ENCODE measurements around the gene FOXP1. TPM values are rescaled to one million over a fixed set of nuclear protein-coding genes. Genes with fewer than 3 reads are reported as not detected.
A peak's percentile ranks its signal among the peaks of the same experiment; 100 is the strongest.

Gene FOXP1
- total RNA-seq, 1 donor, result 123 TPM

GRCh38 chr3:71317749-71318457 is 265.6 kb downstream of the FOXP1 start:
- peak in 2 of 3 donors; percentile 37 to 69 for DNase-seq (ENCODE audit: low read depth in 2 of 3, low spot score in 2 of 3)

DNA sequence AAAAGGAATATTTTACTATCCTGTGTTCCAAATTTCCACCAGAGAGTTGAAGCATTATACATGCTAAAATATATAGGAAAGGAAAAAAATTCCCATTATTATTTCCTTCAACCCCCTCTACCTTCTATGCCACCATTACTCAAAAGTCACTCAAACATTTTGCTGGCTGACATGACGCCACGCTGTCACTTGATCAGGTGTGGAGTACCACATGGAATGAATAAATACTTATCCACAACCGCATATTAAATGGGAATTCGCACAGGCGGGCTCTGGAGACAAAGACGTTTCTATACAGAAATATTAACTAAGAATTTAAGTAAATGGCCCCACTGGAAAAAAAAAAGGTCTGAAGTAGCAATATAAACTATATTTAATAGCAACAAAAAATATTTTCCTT is 266.4 kb downstream of the FOXP1 start:
- DNase-seq (ENCODE audit: low read depth in 2 of 3, low spot score in 2 of 3), result no peak

DNA sequence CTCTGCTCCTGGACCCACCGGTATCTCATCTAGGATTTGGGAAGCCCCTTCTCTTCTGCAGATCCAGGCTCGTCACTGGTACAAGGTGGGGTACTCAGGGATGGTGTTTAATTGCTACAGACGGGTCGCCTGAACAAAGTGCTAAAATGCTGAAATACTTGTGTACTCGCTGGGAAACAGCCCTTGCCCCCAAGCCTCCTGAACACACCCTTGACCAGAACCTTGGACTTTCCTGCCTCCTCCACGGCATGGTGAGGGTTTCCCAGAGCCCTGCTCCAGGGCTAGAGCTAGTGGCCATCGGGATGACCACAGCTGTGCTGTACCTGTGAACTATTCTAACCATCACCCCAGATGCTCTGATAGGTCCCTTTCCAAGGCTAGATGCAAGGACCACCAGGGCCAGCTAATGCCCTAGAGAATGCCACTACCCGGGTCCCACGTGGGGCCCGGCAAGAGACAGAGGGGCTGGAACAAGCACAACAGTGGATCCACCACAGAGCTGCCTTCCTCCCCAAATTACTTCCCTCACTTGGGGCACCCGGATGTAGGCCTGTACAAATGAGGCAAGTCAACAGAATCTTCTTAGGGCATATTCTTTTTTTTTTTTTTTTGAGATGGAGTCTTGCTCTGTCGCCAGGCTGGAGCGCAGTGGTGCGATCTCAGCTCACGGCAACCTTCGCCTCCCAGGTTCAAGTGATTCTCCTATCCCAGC is 267.3 kb downstream of the FOXP1 start:
- DNase-seq (ENCODE audit: low read depth in 2 of 3, low spot score in 2 of 3), result peak in 1 of 3 donors; percentile 43

- DNase-seq (ENCODE audit: low read depth in 2 of 3, low spot score in 2 of 3), result no peak
Measured at GRCh38 chr3:71315431-71315830, 268.1 kb downstream of the FOXP1 start.

GRCh38 chr3:71313844-71314243 is 269.7 kb downstream of the FOXP1 start:
- DNase-seq (ENCODE audit: low read depth in 2 of 3, low spot score in 2 of 3), result no peak

GRCh38 chr3:71312461-71312860 is 271.1 kb downstream of the FOXP1 start:
- DNase-seq (ENCODE audit: low read depth in 2 of 3, low spot score in 2 of 3), result no peak

DNA sequence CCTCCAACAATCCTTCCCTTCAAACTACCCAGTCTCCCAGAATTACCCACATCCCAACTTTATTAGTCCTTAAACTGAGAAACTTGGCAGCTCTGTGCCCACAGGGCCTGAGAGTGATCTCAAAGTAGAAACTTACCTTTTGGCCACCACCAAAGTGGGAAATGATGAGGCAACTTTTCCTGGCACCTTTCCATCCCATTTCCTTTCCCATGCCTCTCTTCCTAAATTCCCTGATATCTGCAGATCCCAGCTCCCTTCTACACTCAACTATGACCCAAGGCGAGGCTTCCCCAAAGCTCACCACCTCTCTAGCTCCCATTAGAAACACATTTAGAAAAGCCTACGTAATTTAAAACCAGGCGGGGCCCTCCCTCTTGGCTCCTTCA is 271.9 kb downstream of the FOXP1 start:
- no peak for DNase-seq (ENCODE audit: low read depth in 2 of 3, low spot score in 2 of 3)

DNA sequence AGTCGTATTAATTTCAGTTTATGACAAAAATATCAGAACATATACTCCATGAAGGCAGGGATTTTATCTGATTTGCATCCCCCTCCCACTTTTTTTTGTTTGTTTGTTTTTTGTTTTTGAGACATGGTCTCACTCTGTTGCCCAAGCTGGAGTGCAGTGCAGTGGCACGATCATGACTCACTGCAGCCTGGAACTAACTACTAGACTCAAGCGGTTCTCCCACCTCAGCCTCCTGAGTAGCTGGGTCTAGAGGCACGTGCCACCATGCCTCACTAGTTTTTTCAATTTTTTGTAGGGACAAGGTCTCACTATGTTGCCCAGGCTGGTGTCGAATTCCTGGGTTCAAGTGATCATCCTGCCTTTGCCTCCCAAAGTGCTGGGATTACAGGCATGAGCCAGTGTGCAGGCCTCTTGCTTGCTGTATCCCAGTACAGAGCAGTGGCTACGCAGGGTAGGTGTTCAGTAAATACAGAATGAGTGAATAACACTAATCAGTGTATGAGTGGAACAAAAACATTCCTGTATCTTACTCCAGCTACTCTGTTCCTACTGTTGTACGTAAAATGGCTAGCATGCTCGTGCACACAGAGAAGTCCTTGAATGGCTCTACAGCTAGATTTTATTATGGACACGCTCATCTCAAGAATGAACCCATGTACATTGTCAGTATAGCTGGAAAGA is 272.4 kb downstream of the FOXP1 start:
- no peak for DNase-seq (ENCODE audit: low read depth in 2 of 3, low spot score in 2 of 3)

GRCh38 chr3:71310359-71310979 is 273.1 kb downstream of the FOXP1 start:
- peak in 2 of 3 donors; percentile 46 to 71 for DNase-seq (ENCODE audit: low read depth in 2 of 3, low spot score in 2 of 3)

GRCh38 chr3:71309886-71310285 is 273.6 kb downstream of the FOXP1 start:
- no peak for DNase-seq (ENCODE audit: low read depth in 2 of 3, low spot score in 2 of 3)

DNA sequence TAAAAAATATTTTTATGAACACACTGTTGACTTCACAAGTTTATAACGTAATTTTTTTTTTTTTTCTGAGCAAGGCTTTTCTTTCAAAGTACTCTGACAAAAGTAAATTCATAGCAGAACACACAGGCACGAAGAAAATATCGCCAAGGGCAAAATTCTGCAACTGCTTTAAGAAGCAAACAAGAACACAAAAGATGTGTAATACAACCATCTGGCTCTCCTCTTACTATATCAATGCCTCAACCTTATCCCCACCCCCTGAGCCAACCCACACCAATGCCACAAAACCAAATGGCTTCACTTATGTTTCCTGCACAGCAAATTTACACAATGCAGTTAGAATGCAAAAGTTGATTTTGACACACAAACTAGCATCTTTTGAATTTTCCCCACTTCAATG is 274.2 kb downstream of the FOXP1 start:
- DNase-seq (ENCODE audit: low read depth in 2 of 3, low spot score in 2 of 3), result peak in 2 of 3 donors; percentile 35 to 64

- no peak for DNase-seq (ENCODE audit: low read depth in 2 of 3, low spot score in 2 of 3)
Measured at GRCh38 chr3:71308836-71309235, 274.7 kb downstream of the FOXP1 start.

- no peak for DNase-seq (ENCODE audit: low read depth in 2 of 3, low spot score in 2 of 3)
Measured at GRCh38 chr3:71307991-71308697, 275.4 kb downstream of the FOXP1 start.

DNA sequence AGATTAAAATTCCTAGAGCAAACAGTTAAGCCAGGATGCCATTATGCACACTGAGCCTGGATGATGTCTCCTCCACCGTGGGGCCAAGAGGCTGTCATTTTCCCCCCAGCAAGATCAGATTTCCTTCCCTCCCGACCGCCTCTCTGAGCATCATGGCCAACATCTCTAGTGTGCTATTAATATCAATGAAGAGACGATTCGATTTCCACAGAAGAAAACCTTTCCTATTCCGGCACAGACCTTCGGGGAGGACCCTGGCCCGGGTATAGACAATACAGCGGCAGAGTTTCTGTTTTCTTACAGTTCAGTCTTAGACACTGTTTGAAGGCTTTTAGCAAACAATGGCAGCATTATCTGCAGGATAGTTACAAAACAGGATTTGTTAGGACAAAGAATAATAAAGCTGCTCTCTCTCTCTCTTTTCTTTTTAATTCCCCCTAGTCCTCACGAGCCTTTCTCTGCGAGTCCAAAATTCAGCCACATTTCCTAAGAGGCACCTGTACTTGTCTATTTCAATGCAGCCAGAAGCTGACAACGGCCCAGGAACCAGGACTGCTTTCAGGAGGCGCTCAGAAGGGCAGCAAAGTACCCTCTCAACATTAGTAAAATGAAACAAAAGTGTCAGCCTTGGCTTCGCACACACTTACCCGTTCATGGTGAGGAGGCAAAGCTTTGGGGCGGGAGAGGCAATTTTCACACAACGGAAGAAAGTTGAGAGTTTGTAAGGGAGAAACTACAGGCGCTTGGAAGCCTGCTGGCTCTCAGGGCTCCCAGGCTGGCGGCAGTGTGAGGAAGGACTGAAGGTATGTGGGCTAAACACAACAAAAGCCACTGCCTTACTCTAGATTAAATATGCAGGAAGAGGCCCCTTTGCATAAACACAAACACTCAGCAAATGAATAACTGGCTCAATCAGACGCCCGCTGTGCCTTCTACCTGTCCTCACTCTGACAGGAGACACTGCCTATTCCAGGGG is 278.0 kb downstream of the FOXP1 start:
- DNase-seq (ENCODE audit: low read depth in 2 of 3, low spot score in 2 of 3), result peak in 2 of 3 donors; percentile 16 to 34

DNA sequence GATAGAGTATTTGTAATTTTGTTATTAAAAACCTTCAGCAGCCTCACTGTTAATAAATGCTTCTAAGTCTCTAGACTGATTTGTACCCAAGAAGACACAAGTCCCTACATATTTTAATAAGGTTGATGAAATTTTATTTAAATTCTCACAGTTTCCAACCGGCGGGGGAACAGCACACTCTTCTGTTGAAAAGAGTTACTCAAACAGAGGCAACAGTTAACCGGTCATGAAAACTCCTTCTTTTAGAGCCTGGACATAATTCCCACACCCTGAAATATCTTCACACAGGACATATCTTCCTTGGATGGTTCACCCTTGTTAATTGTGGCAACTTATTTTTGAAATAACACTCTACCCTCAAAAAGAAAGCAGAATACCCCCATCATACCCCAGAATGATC is 278.8 kb downstream of the FOXP1 start:
- peak in 2 of 3 donors; percentile 33 to 70 for DNase-seq (ENCODE audit: low read depth in 2 of 3, low spot score in 2 of 3)

- DNase-seq (ENCODE audit: low read depth in 2 of 3, low spot score in 2 of 3), result no peak
Measured at GRCh38 chr3:71304247-71304646, 279.3 kb downstream of the FOXP1 start.

GRCh38 chr3:71303627-71304200 is 279.8 kb downstream of the FOXP1 start:
- no peak for DNase-seq (ENCODE audit: low read depth in 2 of 3, low spot score in 2 of 3)

- DNase-seq (ENCODE audit: low read depth in 2 of 3, low spot score in 2 of 3), result no peak
Measured at GRCh38 chr3:71302604-71303003, 280.9 kb downstream of the FOXP1 start.

GRCh38 chr3:71300951-71301393 is 282.6 kb downstream of the FOXP1 start:
- DNase-seq (ENCODE audit: low read depth in 2 of 3, low spot score in 2 of 3), result no peak

All from hematopoietic multipotent progenitor cell (in vitro differentiated cells).